Calu3 (cell line): ENCODE data around the gene CSMD2. TPM values are rescaled to one million over a fixed set of nuclear protein-coding genes. Genes with fewer than 3 reads are reported as not detected.

Source experiments
- BruUV-seq: library from RNA; stranded (reverse); fragments of 400-500 nt; replicated peaks from 2 replicates; lab custom pipeline; 2021; lab: Mats Ljungman, UMichigan
- CTCF ChIA-PET: fragments of 300-600 bp; sonication (Branson Sonifier 250); formaldehyde crosslinking; loops from one replicate; lab custom pipeline; 2022; ENCODE audit warnings: antibody characterized with exemption; lab: Charles Lee
- DNase-seq: peaks from one replicate; pipeline ENCODE4 v3.0.0; 2022
- H3K27ac Mint-ChIP-seq: one replicate; pipeline ENCODE4 v1.8.0; 2022; ENCODE audit warnings: mixed read lengths; ENCODE audit not compliant: unreplicated experiment
- H3K27me3 Mint-ChIP-seq: one replicate; pipeline ENCODE4 v1.8.0; 2022; ENCODE audit warnings: mixed read lengths; ENCODE audit not compliant: unreplicated experiment
- H3K36me3 Mint-ChIP-seq: one replicate; pipeline ENCODE4 v1.8.0; 2022; ENCODE audit warnings: mild to moderate bottlenecking, moderate library complexity, mixed read lengths; ENCODE audit not compliant: insufficient read depth, unreplicated experiment
- H3K4me1 Mint-ChIP-seq: one replicate; pipeline ENCODE4 v1.8.0; 2022; ENCODE audit warnings: mild to moderate bottlenecking, low read depth, mixed read lengths; ENCODE audit not compliant: unreplicated experiment
- H3K4me3 Mint-ChIP-seq: one replicate; pipeline ENCODE4 v1.8.0; 2022; ENCODE audit warnings: mild to moderate bottlenecking, low read depth, moderate library complexity, mixed read lengths; ENCODE audit not compliant: unreplicated experiment
- H3K9me3 Mint-ChIP-seq: one replicate; pipeline ENCODE4 v1.8.0; 2022; ENCODE audit warnings: low read depth, mixed read lengths; ENCODE audit not compliant: unreplicated experiment
- intact Hi-C: fragments of 100-400 bp; cut with micrococcal nuclease; formaldehyde crosslinking; loops from one replicate; pipeline ENCODE4 v1.10.0; 2022; ENCODE audit not compliant: unreplicated experiment
- total RNA-seq: library from RNA; stranded (reverse); gene quantifications from 2 replicates; pipeline ENCODE4 v1.2.3, GENCODE V29; 2022
- TF ChIP-seq, protein P1 (sequence below): fragments of 200-600 bp; IDR thresholded peaks from one replicate; pipeline ENCODE4 v1.8.0; 2022; ENCODE audit warnings: antibody characterized with exemption; ENCODE audit not compliant: unreplicated experiment

Gene CSMD2
- total RNA-seq, 1 experiment from 2014 or later = not detected

DNA sequence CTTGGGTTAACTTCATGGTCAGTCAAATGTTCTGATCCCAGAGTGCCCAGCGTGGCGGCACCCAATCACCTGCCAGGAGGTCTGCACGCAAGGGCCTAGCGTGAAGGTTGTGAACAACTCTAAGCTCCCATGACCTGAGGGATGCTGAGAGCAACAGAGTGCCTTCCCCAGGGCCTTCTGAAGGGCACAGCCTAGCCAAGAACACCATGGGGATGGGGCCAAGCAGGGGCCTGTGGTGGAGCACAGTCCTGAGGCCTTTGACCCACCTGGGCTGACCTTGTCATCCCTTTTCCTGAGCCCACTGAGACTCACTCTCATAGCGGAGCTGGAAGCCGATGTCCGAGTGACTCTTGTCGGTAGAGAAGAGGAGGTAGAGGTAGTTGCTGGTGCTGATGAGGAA, 440.0 kb downstream of the CSMD2 start:
- no peak for DNase-seq
- TF ChIP-seq, protein P1, sequence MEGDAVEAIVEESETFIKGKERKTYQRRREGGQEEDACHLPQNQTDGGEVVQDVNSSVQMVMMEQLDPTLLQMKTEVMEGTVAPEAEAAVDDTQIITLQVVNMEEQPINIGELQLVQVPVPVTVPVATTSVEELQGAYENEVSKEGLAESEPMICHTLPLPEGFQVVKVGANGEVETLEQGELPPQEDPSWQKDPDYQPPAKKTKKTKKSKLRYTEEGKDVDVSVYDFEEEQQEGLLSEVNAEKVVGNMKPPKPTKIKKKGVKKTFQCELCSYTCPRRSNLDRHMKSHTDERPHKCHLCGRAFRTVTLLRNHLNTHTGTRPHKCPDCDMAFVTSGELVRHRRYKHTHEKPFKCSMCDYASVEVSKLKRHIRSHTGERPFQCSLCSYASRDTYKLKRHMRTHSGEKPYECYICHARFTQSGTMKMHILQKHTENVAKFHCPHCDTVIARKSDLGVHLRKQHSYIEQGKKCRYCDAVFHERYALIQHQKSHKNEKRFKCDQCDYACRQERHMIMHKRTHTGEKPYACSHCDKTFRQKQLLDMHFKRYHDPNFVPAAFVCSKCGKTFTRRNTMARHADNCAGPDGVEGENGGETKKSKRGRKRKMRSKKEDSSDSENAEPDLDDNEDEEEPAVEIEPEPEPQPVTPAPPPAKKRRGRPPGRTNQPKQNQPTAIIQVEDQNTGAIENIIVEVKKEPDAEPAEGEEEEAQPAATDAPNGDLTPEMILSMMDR = no peak
- H3K4me3 Mint-ChIP-seq = no peak overlapping the region
- H3K9me3 Mint-ChIP-seq = no peaks in the 10 kb centered on the region
- no peaks in the 10 kb centered on the region for H3K27me3 Mint-ChIP-seq
- no TSS peak for BruUV-seq
- no peaks in the 10 kb centered on the region for H3K4me1 Mint-ChIP-seq
- intact Hi-C loops = no loop called here
- H3K36me3 Mint-ChIP-seq = no peaks in the 10 kb centered on the region
- no peak overlapping the region for H3K27ac Mint-ChIP-seq
- CTCF ChIA-PET = no interaction called here

DNA sequence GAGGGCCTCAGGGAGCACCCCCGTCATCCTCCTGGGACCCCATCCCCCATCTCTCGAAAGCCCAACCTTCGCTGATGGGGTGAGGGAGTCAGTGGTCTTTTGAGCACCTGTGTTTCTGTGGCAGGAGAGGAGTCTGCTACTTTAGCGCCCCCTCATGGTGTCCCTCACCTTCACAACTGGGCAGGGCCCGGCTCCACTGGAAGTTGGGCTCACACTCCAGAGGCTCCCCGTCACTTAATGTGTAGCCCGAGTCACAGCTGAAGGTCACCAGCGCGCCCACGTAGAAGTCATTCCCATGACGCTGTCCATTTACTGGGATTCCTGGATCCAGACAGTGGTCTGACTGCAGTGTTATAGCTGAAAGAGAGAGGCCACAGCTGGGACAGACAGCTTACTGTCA, 440.7 kb downstream of the CSMD2 start:
- no peaks in the 10 kb centered on the region for H3K27me3 Mint-ChIP-seq
- intact Hi-C loops = no loop called here

GRCh38 chr1:33723251-33723650, 441.8 kb downstream of the CSMD2 start:
- TF ChIP-seq, protein P1 = no peak
- no peak overlapping the region for H3K27ac Mint-ChIP-seq
- H3K9me3 Mint-ChIP-seq = no peaks in the 10 kb centered on the region
- no peak for DNase-seq
- no peaks in the 10 kb centered on the region for H3K4me1 Mint-ChIP-seq
- BruUV-seq = no TSS peak
- intact Hi-C loops = no loop called here
- no peak overlapping the region for H3K4me3 Mint-ChIP-seq
- H3K36me3 Mint-ChIP-seq = no peaks in the 10 kb centered on the region
- no peaks in the 10 kb centered on the region for H3K27me3 Mint-ChIP-seq
- CTCF ChIA-PET = no interaction called here

More for the DNA sequence above, 440.7 kb downstream of the CSMD2 start:
- DNase-seq = no peak
- Mint-ChIP-seq H3K36me3 (no peaks in the 10 kb centered on the region), H3K4me1 (no peaks in the 10 kb centered on the region), H3K4me3 (no peak overlapping the region), H3K27ac (no peak overlapping the region), H3K9me3 (no peaks in the 10 kb centered on the region)
- BruUV-seq = no TSS peak
- TF ChIP-seq, protein P1 = no peak
- CTCF ChIA-PET = no interaction called here

DNA sequence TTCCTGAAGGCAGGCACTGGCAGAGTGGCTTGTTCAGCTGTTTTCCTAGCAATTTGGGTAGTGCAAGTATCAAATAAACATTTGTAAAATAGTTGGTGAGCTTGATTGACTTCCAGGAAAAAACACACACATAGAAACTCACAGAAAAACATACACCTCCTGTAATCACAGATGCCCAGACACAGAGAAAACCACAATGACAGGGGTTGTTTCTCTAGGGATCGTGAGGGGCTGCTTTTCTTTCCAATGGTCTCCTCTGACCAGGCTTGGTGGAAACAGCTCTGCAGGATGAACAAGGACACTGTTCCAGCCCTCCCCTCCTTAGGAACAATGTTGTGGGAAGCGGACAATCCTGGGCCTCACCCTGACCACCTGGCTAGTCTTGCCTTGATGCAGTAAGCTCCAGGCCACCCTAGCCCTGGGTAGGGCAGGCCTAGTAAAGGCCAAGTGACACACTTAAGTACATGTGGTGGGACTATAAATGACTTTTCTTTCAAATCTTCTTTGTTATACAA, 443.7 kb downstream of the CSMD2 start:
- Mint-ChIP-seq H3K36me3 (no peaks in the 10 kb centered on the region), H3K4me3 (no peak overlapping the region), H3K9me3 (peaks cover 3% of the 10 kb centered on the region), H3K27ac (no peak overlapping the region), H3K27me3 (peaks cover 18% of the 10 kb centered on the region), H3K4me1 (no peaks in the 10 kb centered on the region)
- no peak for DNase-seq
- CTCF ChIA-PET = interaction anchor here (0.8 kb wide), 1 partner anchor 108 kb away, joined by 3 read pairs; no protein-coding TSS in a partner anchor
- TF ChIP-seq, protein P1 = no peak
- no TSS peak for BruUV-seq
- intact Hi-C loops = no loop called here
